HL-60/S4 treated with phorbol 12-myristate 13-acetate at 8.2 ng/mL for 4 days and 3 days (cell line): ENCODE results near the gene PAFAH1B1.

ENCODE experiments used
- in situ Hi-C: fragments of 300-500 bp; cut with MboI; formaldehyde crosslinking; loops from 2 replicates; pipeline ENCODE4 v1.15.0; 2022; ENCODE audit warnings: low sequenced_read_pairs

PAFAH1B1 gene

DNA sequence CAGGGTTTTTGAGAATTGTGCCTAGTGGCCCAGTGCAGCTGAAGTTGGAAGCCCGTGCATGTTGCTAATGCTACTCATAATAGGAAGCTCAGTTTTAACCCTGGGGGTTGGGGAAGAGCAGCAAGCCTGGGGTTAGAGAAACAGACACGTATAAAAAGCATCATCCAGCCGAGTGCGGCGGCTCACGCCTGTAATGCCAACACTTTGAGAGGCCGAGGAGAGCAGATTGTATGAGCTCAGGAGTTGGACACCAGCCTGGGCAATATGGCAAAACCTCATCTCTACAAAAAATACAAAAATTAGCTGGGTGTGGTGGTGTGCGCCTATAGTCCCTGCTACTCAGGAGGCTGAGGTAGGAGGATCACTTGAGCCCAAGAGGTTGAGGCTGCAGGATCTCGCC is 120.4 kb downstream of the PAFAH1B1 start:
- in situ Hi-C loops: no loop called here

DNA sequence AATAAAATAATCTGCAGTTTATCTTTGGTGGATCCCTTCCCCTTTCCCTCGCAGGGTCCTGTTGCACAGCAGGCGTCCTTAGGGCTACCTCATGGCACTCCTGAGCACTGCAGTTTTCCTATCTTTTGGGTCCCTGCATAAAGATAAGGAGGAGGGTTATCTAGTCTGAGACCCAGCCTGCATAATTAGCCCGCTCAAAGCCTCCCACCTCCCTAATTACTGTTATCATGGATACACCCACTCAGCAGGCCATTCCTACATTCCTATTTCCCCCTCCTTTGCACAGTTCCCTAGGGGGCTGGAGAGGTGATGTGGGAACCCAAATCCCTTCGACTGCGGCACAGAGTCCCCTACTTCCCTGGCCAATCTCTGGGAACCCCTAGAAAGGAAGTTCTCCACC is 123.2 kb downstream of the PAFAH1B1 start:
- in situ Hi-C loops: no loop called here

DNA sequence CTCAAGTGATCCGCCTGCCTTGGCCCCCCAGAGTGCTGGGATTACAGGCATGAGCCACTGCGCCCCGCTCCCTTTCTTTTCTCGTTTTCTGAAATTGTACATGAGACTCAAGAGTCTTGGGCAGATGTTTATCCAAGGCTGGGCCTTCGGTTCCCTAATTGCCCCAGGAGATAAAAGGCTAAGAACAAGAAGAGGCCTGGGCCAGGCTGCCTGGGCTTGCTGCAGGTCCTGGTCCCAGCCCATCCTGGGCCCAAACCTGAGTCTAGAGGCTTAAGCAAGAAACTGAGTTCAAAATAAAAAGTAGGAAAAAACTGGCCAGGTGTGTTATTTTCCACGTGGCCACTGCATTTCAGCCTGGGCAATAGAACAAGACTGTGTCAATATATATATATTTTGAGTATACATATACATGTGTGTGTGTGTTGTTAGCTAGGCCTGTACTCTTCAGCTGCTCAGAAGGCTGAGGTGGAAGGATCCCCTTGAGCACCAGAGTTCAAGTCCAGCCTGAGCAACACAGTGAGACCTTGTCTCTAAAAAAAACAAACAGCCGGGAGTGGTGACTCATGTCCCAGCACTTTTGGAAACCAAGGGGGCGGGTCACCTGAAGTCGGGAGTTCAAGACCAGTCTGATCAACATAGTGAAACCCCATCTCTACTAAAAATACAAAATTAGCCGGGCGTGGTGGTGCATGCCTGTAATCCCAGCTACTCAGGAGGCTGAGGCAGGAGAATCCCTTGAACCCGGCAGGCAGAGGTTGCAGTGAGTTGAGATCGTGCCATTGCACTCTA is 124.9 kb downstream of the PAFAH1B1 start:
- in situ Hi-C loops: no loop called here

DNA sequence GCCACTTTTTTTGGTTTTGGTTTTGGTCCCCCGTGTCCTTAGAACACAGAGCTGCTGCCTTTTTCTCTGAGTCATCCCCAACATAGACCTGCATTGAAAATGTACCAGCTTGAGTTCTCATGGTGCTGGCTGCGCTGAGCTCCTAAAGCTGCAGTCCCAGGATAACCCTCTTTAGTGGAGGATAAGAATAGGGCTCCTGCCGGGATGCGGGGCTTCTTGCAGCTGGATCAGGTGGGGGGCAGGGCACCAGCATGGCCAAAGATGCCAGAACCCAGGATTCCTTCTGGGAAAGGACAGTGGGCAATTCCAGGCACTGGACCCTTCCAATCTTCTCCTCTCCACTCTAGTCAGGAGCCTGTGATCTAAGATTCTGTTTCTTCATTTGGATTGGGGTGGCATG is 126.4 kb downstream of the PAFAH1B1 start:
- in situ Hi-C loops: no loop called here

DNA sequence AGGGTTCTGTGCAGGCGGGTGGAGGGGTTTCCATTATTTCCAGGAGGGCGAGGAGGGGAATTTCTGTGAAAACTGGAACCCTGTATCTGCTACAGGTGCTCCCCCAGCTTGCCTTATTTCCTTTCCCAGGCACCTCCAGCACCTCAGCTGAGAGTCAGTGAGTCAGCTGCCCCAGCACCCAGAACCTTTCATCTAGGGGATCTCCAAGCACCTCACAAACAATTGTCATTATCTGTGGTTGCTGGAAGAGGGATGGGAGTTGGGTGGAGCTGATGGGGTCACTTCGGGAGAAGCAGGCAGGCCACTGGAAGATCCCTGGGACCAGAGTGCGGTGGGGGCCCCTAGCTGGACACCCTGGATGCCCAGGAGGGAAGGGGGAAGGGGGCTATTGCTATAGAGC is 128.1 kb downstream of the PAFAH1B1 start:
- in situ Hi-C loops: no loop called here

DNA sequence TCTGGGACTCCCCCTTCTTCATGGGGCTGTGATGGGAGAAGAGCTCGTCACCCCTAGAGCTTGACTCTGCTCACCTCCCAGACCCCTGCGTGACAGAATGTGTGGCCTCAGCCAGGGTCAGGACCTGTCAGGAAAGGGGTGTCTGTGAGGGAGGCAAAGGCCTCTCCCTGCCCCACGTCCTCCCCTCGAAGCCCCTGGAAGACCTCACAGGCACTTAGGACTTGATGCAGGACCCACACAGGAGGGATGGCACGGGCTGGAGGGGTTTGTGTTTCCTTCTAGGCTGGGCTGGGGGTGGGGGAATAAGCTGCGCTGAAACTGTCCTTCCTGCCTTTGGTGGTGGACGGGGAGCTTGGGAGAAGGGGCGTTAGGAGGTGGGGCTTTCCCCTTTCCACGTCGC is 129.2 kb downstream of the PAFAH1B1 start:
- in situ Hi-C loops: no loop called here

DNA sequence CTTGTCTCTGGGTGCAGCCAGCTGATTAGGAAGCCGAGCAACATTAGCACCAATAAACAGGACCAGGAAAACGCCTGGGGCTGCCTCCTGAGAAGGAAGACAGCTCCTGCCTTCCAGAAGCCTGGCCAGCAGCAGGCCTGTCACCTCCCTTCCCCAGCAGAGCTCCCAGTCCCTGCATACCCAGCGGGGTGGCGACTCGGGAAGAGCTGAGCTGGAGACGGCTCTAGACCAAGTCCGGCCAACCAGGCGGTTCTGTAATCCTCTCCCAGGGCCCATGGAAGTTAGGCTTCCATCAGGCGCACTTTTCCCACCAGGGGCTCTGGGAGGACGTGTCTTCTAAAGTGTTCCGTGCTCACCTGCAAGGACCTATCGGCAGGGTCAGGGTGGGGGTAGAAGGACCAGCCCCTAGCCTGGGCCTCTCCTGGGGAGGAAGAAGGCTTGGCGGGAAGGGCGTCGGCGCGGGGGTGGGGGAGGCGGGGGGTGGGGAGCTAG is 130.1 kb downstream of the PAFAH1B1 start:
- in situ Hi-C loops: no loop called here

DNA sequence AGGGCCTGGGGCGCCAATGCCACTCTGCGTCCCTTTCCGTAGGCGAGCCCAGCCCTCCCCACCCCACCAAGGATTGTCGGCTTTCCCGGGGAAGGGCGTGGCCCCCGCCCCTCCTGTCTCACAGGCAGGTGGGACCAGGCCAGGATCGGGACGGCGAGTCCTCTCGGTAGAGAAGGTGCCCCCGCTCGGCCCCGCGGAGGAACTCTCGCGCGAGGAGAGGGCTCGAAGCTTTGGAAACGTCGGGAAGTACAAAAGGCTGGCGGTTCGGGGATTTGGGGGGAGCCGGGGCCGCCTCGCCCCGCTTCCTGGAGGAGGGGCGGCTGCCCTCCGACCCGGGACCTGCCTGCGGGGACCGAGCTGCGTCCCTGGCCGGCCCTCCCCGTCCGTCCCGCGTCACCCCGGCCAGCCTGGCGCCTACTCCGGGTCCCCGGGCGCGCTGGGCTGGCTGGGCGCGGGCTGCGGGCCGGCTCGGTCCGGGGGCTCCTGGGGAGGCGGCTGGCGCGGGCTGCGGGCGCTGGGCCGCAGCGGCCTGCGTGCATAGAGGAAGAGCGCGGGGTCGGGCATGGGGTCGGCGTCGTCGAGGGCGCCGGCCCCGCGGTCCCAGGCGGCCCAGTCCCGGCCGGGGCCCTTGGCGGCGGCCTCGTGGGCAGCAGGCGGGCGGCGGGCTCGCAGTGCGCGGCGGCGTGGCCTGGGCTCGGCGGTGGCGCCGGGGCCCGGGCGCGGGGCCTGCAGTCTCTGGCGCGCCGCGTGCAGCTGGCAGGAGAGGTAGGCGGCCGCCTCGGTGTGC is 130.7 kb downstream of the PAFAH1B1 start:
- in situ Hi-C loops: no loop called here

DNA sequence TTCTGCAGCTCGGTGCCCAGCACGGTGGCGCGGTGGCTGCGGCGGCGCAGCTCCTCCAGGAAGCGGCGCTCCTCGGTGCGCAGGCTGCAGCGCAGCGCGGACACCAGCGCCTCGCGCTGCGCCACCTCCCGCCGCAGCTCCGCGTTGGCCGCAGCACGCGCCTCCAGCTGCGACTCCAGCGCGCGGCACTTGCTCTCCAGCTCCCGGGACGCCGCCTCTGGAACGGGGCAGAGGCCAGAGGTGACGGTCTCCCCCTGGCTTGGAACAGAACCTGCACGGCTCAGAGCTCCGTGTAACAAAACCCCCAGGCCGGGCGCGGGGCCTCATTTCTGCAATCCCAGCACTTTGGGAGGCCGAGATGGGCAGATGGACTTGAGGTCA is 131.3 kb downstream of the PAFAH1B1 start:
- in situ Hi-C loops: no loop called here

DNA sequence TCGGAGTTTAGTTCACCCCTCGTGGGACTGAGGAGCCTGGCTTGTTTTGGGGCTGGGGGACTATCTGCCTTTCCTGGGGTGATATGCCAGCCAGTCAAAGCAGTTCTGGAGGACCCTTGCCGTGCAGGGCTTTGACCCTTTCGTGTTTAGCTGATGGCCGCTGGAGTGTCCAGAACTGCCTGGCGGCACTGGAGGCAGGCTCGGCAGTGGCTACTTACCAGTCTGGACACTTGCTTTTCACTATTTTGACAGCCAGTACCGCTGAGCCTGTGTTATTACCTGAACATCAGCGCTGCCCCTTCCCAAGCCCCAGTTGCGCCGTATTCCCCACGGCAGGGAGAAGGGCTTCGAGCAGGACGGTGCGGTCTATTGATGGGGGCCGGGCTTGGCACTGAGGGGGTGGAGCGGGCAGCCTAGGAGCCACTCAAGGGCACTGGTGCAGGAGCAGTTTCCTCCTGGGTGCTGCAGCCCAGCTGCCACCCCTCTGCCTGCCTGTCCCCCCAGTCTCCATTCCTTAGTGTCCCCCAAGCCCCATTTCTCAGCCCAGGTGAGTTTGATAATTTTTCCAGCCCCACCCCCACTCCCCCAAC is 137.4 kb downstream of the PAFAH1B1 start:
- in situ Hi-C loops: no loop called here

DNA sequence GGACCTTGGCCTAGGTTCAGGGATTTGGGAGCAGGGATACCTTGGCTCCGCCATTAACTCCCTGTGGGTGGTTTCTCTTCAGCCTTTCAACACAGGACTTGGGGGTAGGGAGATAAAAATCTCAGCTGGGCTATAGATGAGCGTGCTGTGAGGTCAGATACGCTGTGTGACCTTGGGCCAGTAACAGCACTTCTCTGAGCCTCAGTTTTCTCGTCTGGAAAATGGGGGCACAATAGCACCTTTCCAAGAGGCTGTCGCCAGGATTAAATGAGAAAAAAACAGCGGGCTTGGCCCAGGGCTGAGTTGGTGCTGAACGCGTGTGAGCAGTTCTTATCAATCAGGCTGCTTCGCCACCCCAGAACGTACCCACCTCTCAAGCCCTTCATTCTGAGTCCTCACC is 138.4 kb downstream of the PAFAH1B1 start:
- in situ Hi-C loops: no loop called here

DNA sequence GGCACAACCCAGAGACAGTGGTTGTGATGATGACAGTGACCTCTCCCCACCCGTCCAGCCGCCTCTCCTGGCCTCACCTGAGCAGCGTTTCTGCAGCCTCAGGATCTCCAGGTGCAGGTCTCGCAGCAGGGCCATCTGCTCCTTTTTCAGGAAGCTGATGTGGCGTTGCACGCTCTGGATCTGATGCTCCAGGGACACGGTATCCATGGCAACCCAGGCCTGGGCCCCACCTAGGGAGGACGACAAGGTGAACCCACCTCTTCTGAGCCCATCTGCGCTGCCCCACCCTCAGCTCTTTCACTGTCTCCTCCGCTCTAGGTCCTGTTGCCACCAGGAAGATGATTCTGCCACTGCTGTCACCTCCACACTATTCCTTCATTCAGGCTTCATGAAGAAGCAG is 141.5 kb downstream of the PAFAH1B1 start:
- in situ Hi-C loops: no loop called here
